IMR-90 (cell line): ENCODE results near the gene GPR158. TPM values are rescaled to one million over a fixed set of nuclear protein-coding genes. Genes with fewer than 3 reads are reported as not detected.

Experiments used
- microRNA-seq, 2 experiments: library from miRNA; stranded (forward) in 1 of 2; unstranded in 1 of 2; fragments of 10-50 nt in 1 of 2; fragments of <30 nt in 1 of 2; gene quantifications in 1 of 2; microRNA quantifications in 1 of 2; one replicate each; pipeline versions ENCODE3 to v1.1.0; 2013 to 2020; ENCODE audit not compliant: insufficient read depth in 1 of 2, insufficient read length in 1 of 2, unreplicated experiment in 1 of 2
- polyA plus RNA-seq, 3 experiments: library from polyadenylated mRNA; depleted of rRNA; stranded (reverse); fragments of >200 nt; gene quantifications; 2 replicates each; pipeline ENCODE4 v1.2.3, GENCODE V29; 2012; ENCODE audit warnings: low replicate concordance in 1 of 3
- small RNA-seq, 5 experiments: library from RNA; depleted of rRNA; stranded (forward); fragments of <200 nt; gene quantifications; one replicate each; pipeline ENCODE3, GENCODE V24; 2012
- total RNA-seq: library from RNA; depleted of rRNA; stranded (reverse); fragments of >200 nt; gene quantifications from 2 replicates; pipeline ENCODE4 v1.2.3, GENCODE V29; 2012; rRNA removed

Gene GPR158
- total and polyA plus RNA-seq, 2 of the 4 experiments (the other 2 are of a cell fraction), result not detected

Small RNA genes within 50 kb of the gene (microRNA-seq; reads per million reads assigned to microRNA genes)
- not detected for gene RN7SKP220 (ENCODE audit: insufficient read depth, insufficient read length)

Small RNA genes within 50 kb of the gene (small RNA-seq; reads per million reads assigned to genes)
- 0 reads per million in 5 experiments for gene RN7SKP220

Other genes starting within 250 kb of the GPR158 start
- 17.9 and 24.2 TPM in 2 replicates for gene PRTFDC1, start 222.4 kb upstream of the GPR158 start, total RNA-seq
- 11.9 and 12.3 TPM in 2 replicates for gene PRTFDC1, start 222.4 kb upstream of the GPR158 start, polyA plus RNA-seq (2012; rRNA removed)
- gene ENKUR, start 158.8 kb upstream of the GPR158 start, total RNA-seq, result under 0.01 TPM in 1 of 2 replicates, not detected in the other
- gene ENKUR, start 158.8 kb upstream of the GPR158 start, polyA plus RNA-seq (2012; rRNA removed), result not detected in 2 replicates
- 2.0 and 3.6 TPM in 2 replicates for gene THNSL1, start 158.4 kb upstream of the GPR158 start, total RNA-seq
- 0.92 and 1.3 TPM in 2 replicates for gene THNSL1, start 158.4 kb upstream of the GPR158 start, polyA plus RNA-seq (2012; rRNA removed)